Lower lobe of right lung (tissue), 2 donors: ENCODE data around the gene ANTKMT. TPM values are rescaled to one million over a fixed set of nuclear protein-coding genes. Genes with fewer than 3 reads are reported as not detected.

ENCODE experiments used
- ATAC-seq, 2 donors: fragments of 200-7000 bp; cut with Tn5 transposase; one replicate each; pipeline ENCODE4 v1.9.1; 2020 to 2022; ENCODE audit warnings: mild to moderate bottlenecking in 2 of 2, moderate library complexity in 2 of 2
- DNase-seq: peaks from one replicate; pipeline ENCODE4 v3.0.0-alpha.2; 2020
- H3K27ac ChIP-seq: fragments of 200-600 bp; one replicate; pipeline ENCODE4 v1.8.0; 2022
- H3K27me3 ChIP-seq: fragments of 200-600 bp; one replicate; pipeline ENCODE4 v1.8.0; 2022; ENCODE audit warnings: low read depth
- H3K36me3 ChIP-seq: fragments of 200-600 bp; one replicate; pipeline ENCODE4 v1.8.0; 2022; ENCODE audit warnings: mild to moderate bottlenecking
- H3K4me1 ChIP-seq: fragments of 200-600 bp; one replicate; pipeline ENCODE4 v1.8.0; 2022
- H3K4me3 ChIP-seq: fragments of 200-600 bp; one replicate; pipeline ENCODE4 v1.8.0; 2022; ENCODE audit warnings: mild to moderate bottlenecking
- H3K9me3 ChIP-seq: fragments of 200-600 bp; one replicate; pipeline ENCODE4 v1.8.0; 2022
- intact Hi-C: fragments of 100-400 bp; cut with DNase I; formaldehyde crosslinking; loops from one replicate; pipeline ENCODE4 v1.11.0; 2022
- total RNA-seq: library from RNA; stranded (reverse); fragmentation: NEBNext Ultra II Directional; extraction: Animal tissue kit (Norgen Biotek cat#: 25700); gene quantifications from one replicate; pipeline ENCODE4 v1.2.1, GENCODE V29; 2021
- TF ChIP-seq, protein P1 (sequence below): fragments of 200-600 bp; IDR thresholded peaks from one replicate; pipeline ENCODE4 v1.8.0; 2022; ENCODE audit warnings: antibody characterized with exemption, mild to moderate bottlenecking
- donor health status: DM: no; HTN: yes; CAD: no; lungs with severe emphysema.

The ANTKMT gene
- total RNA-seq, 1 donor from 2014 or later, result 36.5 TPM

- Histone ChIP-seq H3K36me3 (peaks cover 53% of the 10 kb centered on the region), H3K9me3 (no peaks in the 10 kb centered on the region), H3K4me1 (peaks cover 14% of the 10 kb centered on the region), H3K4me3 (no peak overlapping the region), H3K27me3 (peaks cover 13% of the 10 kb centered on the region), H3K27ac (no peak overlapping the region)
- DNase-seq (no peak), ATAC-seq (no peak)
- intact Hi-C loops, result no loop called here
- TF ChIP-seq, protein P1, sequence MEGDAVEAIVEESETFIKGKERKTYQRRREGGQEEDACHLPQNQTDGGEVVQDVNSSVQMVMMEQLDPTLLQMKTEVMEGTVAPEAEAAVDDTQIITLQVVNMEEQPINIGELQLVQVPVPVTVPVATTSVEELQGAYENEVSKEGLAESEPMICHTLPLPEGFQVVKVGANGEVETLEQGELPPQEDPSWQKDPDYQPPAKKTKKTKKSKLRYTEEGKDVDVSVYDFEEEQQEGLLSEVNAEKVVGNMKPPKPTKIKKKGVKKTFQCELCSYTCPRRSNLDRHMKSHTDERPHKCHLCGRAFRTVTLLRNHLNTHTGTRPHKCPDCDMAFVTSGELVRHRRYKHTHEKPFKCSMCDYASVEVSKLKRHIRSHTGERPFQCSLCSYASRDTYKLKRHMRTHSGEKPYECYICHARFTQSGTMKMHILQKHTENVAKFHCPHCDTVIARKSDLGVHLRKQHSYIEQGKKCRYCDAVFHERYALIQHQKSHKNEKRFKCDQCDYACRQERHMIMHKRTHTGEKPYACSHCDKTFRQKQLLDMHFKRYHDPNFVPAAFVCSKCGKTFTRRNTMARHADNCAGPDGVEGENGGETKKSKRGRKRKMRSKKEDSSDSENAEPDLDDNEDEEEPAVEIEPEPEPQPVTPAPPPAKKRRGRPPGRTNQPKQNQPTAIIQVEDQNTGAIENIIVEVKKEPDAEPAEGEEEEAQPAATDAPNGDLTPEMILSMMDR, result no peak
These were observed 11.4 kb downstream of the ANTKMT start for GRCh38 chr16:732332-732731.

- intact Hi-C loops, result no loop called here
These were observed 12.0 kb downstream of the ANTKMT start for GRCh38 chr16:732936-733335.

DNA sequence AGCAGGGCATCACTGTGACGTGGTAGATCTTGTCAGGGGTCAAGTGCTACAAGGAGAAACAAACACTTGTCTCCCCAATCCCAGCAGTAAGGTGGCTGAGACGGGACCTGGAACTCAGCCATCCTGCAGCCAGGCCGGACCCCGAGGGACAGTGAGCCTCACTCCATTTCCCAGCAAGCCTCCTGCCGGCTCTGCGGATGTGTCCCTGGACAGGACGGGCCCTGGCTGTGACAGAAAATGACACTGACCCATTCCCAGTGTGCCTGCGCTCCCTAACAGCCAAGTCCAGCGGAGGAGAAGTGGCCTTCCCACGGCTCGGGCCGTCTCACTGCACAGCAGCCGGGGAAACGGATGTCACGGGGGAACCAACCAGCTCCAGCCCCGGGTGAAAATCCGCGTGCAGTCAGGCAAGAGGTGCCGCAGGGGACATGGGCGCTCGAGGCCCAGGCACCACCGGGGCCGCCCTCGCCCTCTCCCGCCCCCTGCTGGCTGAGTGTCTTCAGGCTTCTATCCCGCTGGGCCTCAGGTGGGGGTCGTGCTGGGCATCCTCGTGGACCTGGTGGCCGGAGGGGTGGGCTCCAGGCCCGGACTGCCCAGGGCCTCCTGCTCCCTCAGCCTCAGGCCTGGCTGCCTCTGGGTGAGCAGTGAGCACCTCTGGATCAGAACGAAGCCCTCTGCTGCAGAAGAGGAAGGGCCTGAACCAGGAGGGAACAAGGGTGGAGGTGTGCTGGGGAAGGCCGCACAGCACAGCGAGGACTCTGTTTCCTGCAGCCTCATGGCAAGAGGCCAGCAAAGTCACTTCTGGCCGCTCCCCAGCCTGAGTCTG, 12.6 kb downstream of the ANTKMT start:
- Histone ChIP-seq H3K9me3 (no peaks in the 10 kb centered on the region), H3K4me3 (no peak overlapping the region), H3K36me3 (peaks cover 61% of the 10 kb centered on the region), H3K4me1 (peaks cover 1% of the 10 kb centered on the region), H3K27ac (no peak overlapping the region), H3K27me3 (peaks cover under 1% of the 10 kb centered on the region)
- ATAC-seq (peak in 1 of 2 donors; percentile 14), DNase-seq (no peak)
- intact Hi-C loops, result no loop called here
- TF ChIP-seq, protein P1, result peak; percentile 37

More at GRCh38 chr16:732936-733335, 12.0 kb downstream of the ANTKMT start:
- Histone ChIP-seq H3K4me3 (no peak overlapping the region), H3K27ac (no peak overlapping the region), H3K27me3 (peaks cover 7% of the 10 kb centered on the region), H3K4me1 (peaks cover 8% of the 10 kb centered on the region), H3K36me3 (peaks cover 59% of the 10 kb centered on the region), H3K9me3 (no peaks in the 10 kb centered on the region)
- DNase-seq (no peak), ATAC-seq (no peak)
- TF ChIP-seq, protein P1, result no peak

DNA sequence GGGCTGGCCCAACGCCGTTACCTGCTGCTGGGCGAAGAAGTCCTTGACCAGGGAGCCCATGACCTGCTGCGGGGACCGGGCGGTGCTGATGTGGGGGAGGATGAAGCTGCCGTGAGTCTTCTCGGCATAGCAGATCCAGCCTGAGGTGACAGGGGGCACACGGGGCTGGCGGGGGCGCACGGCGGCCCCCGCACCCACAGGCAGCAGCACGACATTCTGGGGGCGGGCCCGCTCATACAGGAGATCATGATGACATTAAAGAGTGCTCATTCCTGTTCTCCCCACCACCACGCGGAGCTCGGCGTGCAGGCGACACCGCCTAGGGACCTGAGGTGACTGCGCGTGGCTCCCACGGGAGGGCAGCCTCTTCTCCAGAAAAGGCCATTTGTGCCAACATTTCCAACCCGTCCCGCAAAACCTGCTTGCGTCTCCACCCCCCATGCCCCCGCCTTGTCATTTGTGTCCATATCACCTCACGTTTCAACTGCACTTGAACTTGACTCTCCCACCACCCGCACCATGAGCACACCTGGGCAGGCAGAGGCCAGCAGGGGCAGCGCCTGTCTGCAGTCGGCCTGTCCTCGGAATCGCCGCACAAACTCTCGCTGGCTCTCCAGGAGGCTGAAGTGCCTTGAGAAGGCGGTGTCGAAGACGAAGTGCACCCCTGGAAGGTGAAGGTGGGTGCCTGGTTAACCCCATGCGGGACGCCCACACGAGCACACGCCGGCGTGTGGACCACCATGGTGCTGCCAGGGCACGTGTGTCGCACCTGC, 13.4 kb downstream of the ANTKMT start:
- H3K27ac ChIP-seq, result no peak overlapping the region
- H3K4me1 ChIP-seq, result peaks cover under 1% of the 10 kb centered on the region
- no peaks in the 10 kb centered on the region for H3K9me3 ChIP-seq
- no peaks in the 10 kb centered on the region for H3K27me3 ChIP-seq
- no peak overlapping the region for H3K4me3 ChIP-seq
- ATAC-seq (no peak), DNase-seq (no peak)
- intact Hi-C loops, result no loop called here
- H3K36me3 ChIP-seq, result peaks cover 61% of the 10 kb centered on the region
- TF ChIP-seq, protein P1, result no peak

- Histone ChIP-seq H3K27ac (no peak overlapping the region), H3K4me3 (no peak overlapping the region), H3K36me3 (peaks cover 61% of the 10 kb centered on the region), H3K27me3 (no peaks in the 10 kb centered on the region), H3K9me3 (no peaks in the 10 kb centered on the region), H3K4me1 (peaks cover 9% of the 10 kb centered on the region)
- intact Hi-C loops, result no loop called here
- ATAC-seq, result no peak
- TF ChIP-seq, protein P1, result no peak
- no peak for DNase-seq
These were observed 14.3 kb downstream of the ANTKMT start for GRCh38 chr16:734981-735881.
